Sigmoid colon (tissue), 7 donors: Measurements from ENCODE around the gene IL32. TPM values are rescaled to one million over a fixed set of nuclear protein-coding genes. Genes with fewer than 3 reads are reported as not detected.

Experiments
- DNase-seq: peaks from one replicate; pipeline ENCODE4 v3.0.0-alpha.2; 2019
- H3K27ac ChIP-seq, 4 donors: fragments of 200-600 bp; sonication (generic); one replicate each; pipeline ENCODE4 v1.5.1; 2016 to 2019; ENCODE audit warnings: mild to moderate bottlenecking in 1 of 4
- H3K27me3 ChIP-seq, 3 donors: fragments of 200-600 bp; sonication (generic); one replicate each; pipeline ENCODE4 v1.5.1; 2019; ENCODE audit warnings: mild to moderate bottlenecking in 1 of 3
- H3K36me3 ChIP-seq, 4 donors: fragments of 200-600 bp; sonication (generic); one replicate each; pipeline ENCODE4 v1.5.1; 2016 to 2019
- H3K4me1 ChIP-seq, 4 donors: fragments of 200-600 bp; sonication (generic); one replicate each; pipeline ENCODE4 v1.5.1; 2017 to 2019
- H3K4me3 ChIP-seq, 4 donors: fragments of 200-600 bp; sonication (generic); one replicate each; pipeline ENCODE4 v1.5.1; 2017 to 2019; ENCODE audit warnings: mild to moderate bottlenecking in 2 of 4, moderate library complexity in 1 of 4
- H3K9me3 ChIP-seq, 4 donors: fragments of 200-600 bp in 3 of 4; sonication (generic) in 3 of 4; one replicate each; pipeline versions ENCODE4 v1.5.1 to v1.6.1; 2013 to 2019
- CTCF ChIP-seq, 4 experiments: fragments of 450-650 bp in 3 of 4; fragments of 200-600 bp in 1 of 4; IDR thresholded peaks; one replicate each; pipeline ENCODE4 v1.5.1; 2016 to 2019; ENCODE audit warnings: antibody characterized with exemption in 4 of 4, mild to moderate bottlenecking in 3 of 4, moderate library complexity in 2 of 4
- EP300 ChIP-seq, 4 donors: sonication (generic); formaldehyde crosslinking; IDR thresholded peaks; one replicate each; pipeline ENCODE4 v1.6.1; 2017; ENCODE audit warnings: antibody characterized with exemption in 4 of 4
- POLR2A ChIP-seq, 2 donors: fragments of 450-650 bp; IDR thresholded peaks; one replicate each; pipeline ENCODE4 v1.6.1; 2016; ENCODE audit warnings: antibody characterized with exemption in 2 of 2, mild to moderate bottlenecking in 2 of 2, moderate library complexity in 2 of 2
- POLR2AphosphoS5 ChIP-seq, 4 donors: sonication (generic); formaldehyde crosslinking; IDR thresholded peaks; one replicate each; pipeline ENCODE4 v1.6.1; 2017; ENCODE audit warnings: antibody characterized with exemption in 4 of 4
- whole genome bisulfite sequencing, 2 donors: extraction: QIAGEN DNeasy Blood & Tissue Kit; methylation state at CpG; one replicate each; pipeline ENCODE4 v1.1.7; 2013; 5-methylcytosine and 5-hydroxymethylcytosine counted together
- intact Hi-C: fragments of 100-400 bp; cut with DNase I; formaldehyde crosslinking; loops from one replicate; pipeline ENCODE4 v1.15.1; 2023
- polyA plus RNA-seq, 3 donors: library from polyadenylated mRNA; stranded (reverse); fragments of 200-250 nt; gene quantifications; one replicate each; pipeline ENCODE4 v1.2.3, GENCODE V29; 2013
- total RNA-seq, 4 donors: library from RNA; depleted of rRNA; stranded (reverse); fragments of >200 nt; gene quantifications; one replicate each; pipeline ENCODE4 v1.1.0, GENCODE V29; 2016
- donor health status: healthy with polysubstance abuse.
- donor health status: Bipolar disorder and iron deficiency.
- donor health status: healthy.

IL32 gene
- total and polyA plus RNA-seq, 7 donors: 8.6 to 2,189 (median 27.1) TPM

GRCh38 chr16:3091551-3091950 lies 26.1 kb downstream of the IL32 start:
- intact Hi-C loops: no loop called here
- no peaks in the 10 kb centered on the region for H3K36me3 ChIP-seq

GRCh38 chr16:3092501-3092941 lies 27.1 kb downstream of the IL32 start:
- WGBS, 2 donors: 64 to 77% methylated on average over 20 of the region's 20 CpGs
- no peak for TF ChIP-seq POLR2A (IDR thresholded peaks at IDR 0.05)
- TF ChIP-seq EP300 (IDR thresholded peaks at IDR 0.05): no peak
- TF ChIP-seq POLR2AphosphoS5 (IDR thresholded peaks at IDR 0.05): no peak
- TF ChIP-seq CTCF (IDR thresholded peaks at IDR 0.05): no peak
- intact Hi-C loops: no loop called here
- H3K4me1 ChIP-seq: no peaks in the 10 kb centered on the region
- no peak overlapping the region for H3K27ac ChIP-seq
- no peak overlapping the region for H3K4me3 ChIP-seq
- H3K36me3 ChIP-seq: no peaks in the 10 kb centered on the region
- H3K9me3 ChIP-seq: no peaks in the 10 kb centered on the region
- H3K27me3 ChIP-seq: peaks cover 0 to 13% (median 13%) of the 10 kb centered on the region in 3 donors
- no peak for DNase-seq

More at GRCh38 chr16:3091551-3091950, 26.1 kb downstream of the IL32 start:
- Histone ChIP-seq H3K27ac (no peak overlapping the region), H3K27me3 (peaks cover 0 to 13% (median 13%) of the 10 kb centered on the region in 3 donors), H3K9me3 (no peaks in the 10 kb centered on the region), H3K4me1 (no peaks in the 10 kb centered on the region), H3K4me3 (no peak overlapping the region)
- DNase-seq: no peak
- 85 to 87% methylated on average over 8 of the region's 8 CpGs for WGBS, 2 donors
- no peak for TF ChIP-seq POLR2AphosphoS5 (IDR thresholded peaks at IDR 0.05)
- no peak for TF ChIP-seq EP300 (IDR thresholded peaks at IDR 0.05)
- TF ChIP-seq POLR2A (IDR thresholded peaks at IDR 0.05): no peak
- TF ChIP-seq CTCF (IDR thresholded peaks at IDR 0.05): no peak

- intact Hi-C loops: no loop called here
- no peaks in the 10 kb centered on the region for H3K4me1 ChIP-seq
- H3K27ac ChIP-seq: no peak overlapping the region
- H3K36me3 ChIP-seq: no peaks in the 10 kb centered on the region
- TF ChIP-seq POLR2AphosphoS5 (IDR thresholded peaks at IDR 0.05): no peak
- peak in 2 of 4 experiments; percentile 18 to 28 for TF ChIP-seq CTCF (IDR thresholded peaks at IDR 0.05)
- no peak for TF ChIP-seq POLR2A (IDR thresholded peaks at IDR 0.05)
- 72 to 88% methylated on average over 22 of the region's 22 CpGs for WGBS, 2 donors
- H3K9me3 ChIP-seq: no peaks in the 10 kb centered on the region
- peaks cover 5 to 24% (median 20%) of the 10 kb centered on the region in 3 donors for H3K27me3 ChIP-seq
- no peak for DNase-seq
- H3K4me3 ChIP-seq: no peak overlapping the region
Observed at GRCh38 chr16:3094289-3095027, 29.0 kb downstream of the IL32 start.

- H3K36me3 ChIP-seq: no peaks in the 10 kb centered on the region
- no peak for DNase-seq
- H3K27me3 ChIP-seq: peaks cover 6 to 38% (median 31%) of the 10 kb centered on the region in 3 donors
- intact Hi-C loops: no loop called here
- H3K27ac ChIP-seq: no peak overlapping the region
- H3K4me3 ChIP-seq: no peak overlapping the region
- H3K9me3 ChIP-seq: no peaks in the 10 kb centered on the region
- TF ChIP-seq EP300 (IDR thresholded peaks at IDR 0.05) (no peak), CTCF (IDR thresholded peaks at IDR 0.05) (no peak)
- 6 to 18% methylated on average over 4 of the region's 4 CpGs for WGBS, 2 donors
- H3K4me1 ChIP-seq: peaks cover 0 to 11% (median 7%) of the 10 kb centered on the region in 4 donors
Observed at GRCh38 chr16:3095869-3096268, 30.4 kb downstream of the IL32 start.
